ENCODE results near the gene GPR78. TPM values are rescaled to one million over a fixed set of nuclear protein-coding genes. Genes with fewer than 3 reads are reported as not detected.
A peak's percentile ranks its signal among the peaks of the same experiment; 100 is the strongest.

The GPR78 gene
- 13.9 and 15.5 TPM in 2 replicates for polyA plus RNA-seq (2013)

- Histone ChIP-seq H3K23ac (ENCODE audit: low read length) (no peak within 1 kb of the TSS), H2BK5ac (ENCODE audit: low read depth, low read length, poor library complexity) (no peak within 1 kb of the TSS), H3K4ac (ENCODE audit: low read depth, low read length) (no peak within 1 kb of the TSS)
Measured at GRCh38 chr4:8580321-8581093, at the start of gene GPR78. Gene GPR78, plus strand, starts transcription at chr4:8580392. Its CDS starts 591 bp downstream, at chr4:8580983.

GRCh38 chr4:8532245-8532781 lies 47.9 kb upstream of the GPR78 start:
- peak overlapping the region; percentile 100 for H2BK12ac ChIP-seq (ENCODE audit: low read length)
- H3K4me2 ChIP-seq (ENCODE audit: low read length): peak overlapping the region; percentile 16
- H4K8ac ChIP-seq (ENCODE audit: low read depth, low read length): peak overlapping the region; percentile 95
- H2AFZ ChIP-seq (ENCODE audit: insufficient read depth, low read length, poor library complexity): peak overlapping the region; percentile 31
- H3K14ac ChIP-seq (ENCODE audit: low read length): peak overlapping the region; percentile 98
- H4K12ac ChIP-seq (ENCODE audit: low read depth, low read length): no peak overlapping the region
- H3K36me3 ChIP-seq (ENCODE audit: control insufficient read depth in 1 of 2, insufficient read depth in 2 of 2, low read length in 2 of 2): no peaks in the 10 kb centered on the region
- H2BK5ac ChIP-seq (ENCODE audit: low read depth, low read length, poor library complexity): peak overlapping the region; percentile 99
- H3K4ac ChIP-seq (ENCODE audit: low read depth, low read length): peak overlapping the region; percentile 92
- H3K79me2 ChIP-seq (ENCODE audit: control insufficient read depth, insufficient read depth, low read length, poor library complexity): peaks cover 13% of the 10 kb centered on the region
- no peaks in the 10 kb centered on the region for H3K9me3 ChIP-seq (ENCODE audit: insufficient read depth, low read depth, low read length)
- H3K4me1 ChIP-seq (ENCODE audit: control insufficient read depth in 1 of 2, insufficient read depth in 2 of 2, low read length in 2 of 2): peaks cover 40% of the 10 kb centered on the region in 2 experiments
- peak; percentile 88 to 97 for DNase-seq
- H2AK5ac ChIP-seq (ENCODE audit: low read length): peak overlapping the region; percentile 97
- H3K23ac ChIP-seq (ENCODE audit: low read length): no peak overlapping the region
- H3K79me1 ChIP-seq (ENCODE audit: low read length): peaks cover 50% of the 10 kb centered on the region
- WGBS (ENCODE audit: extremely low coverage, insufficient coverage, insufficient read length): no CpG with 5 or more reads among the region's 5 CpGs
- H3K9ac ChIP-seq (ENCODE audit: low read length): no peak overlapping the region
- no peaks in the 10 kb centered on the region for H3K27me3 ChIP-seq (ENCODE audit: insufficient read depth, low read length)
- peak overlapping the region; percentile 100 for H4K91ac ChIP-seq (ENCODE audit: low read depth, low read length)
- peak overlapping the region; percentile 100 for H3K27ac ChIP-seq (ENCODE audit: low read depth, low read length)
- no peak overlapping the region for H3K4me3 ChIP-seq (ENCODE audit: low read depth, low read length)
- peak overlapping the region; percentile 92 for H3K18ac ChIP-seq (ENCODE audit: low read length)
- H2BK120ac ChIP-seq (ENCODE audit: insufficient read depth, low read length, poor library complexity): peak overlapping the region; percentile 100

More at GRCh38 chr4:8580321-8581093, at the start of gene GPR78:
- no peak within 1 kb of the TSS for H3K18ac ChIP-seq (ENCODE audit: low read length)
- H3K4me1 ChIP-seq (ENCODE audit: control insufficient read depth in 1 of 2, insufficient read depth in 2 of 2, low read length in 2 of 2): peaks cover 7 to 23% of the 10 kb centered on the region in 2 experiments
- H3K9ac ChIP-seq (ENCODE audit: low read length): no peak within 1 kb of the TSS
- no peak within 1 kb of the TSS for H4K8ac ChIP-seq (ENCODE audit: low read depth, low read length)
- H3K79me2 ChIP-seq (ENCODE audit: control insufficient read depth, insufficient read depth, low read length, poor library complexity): no peaks in the 10 kb centered on the region
- no CpG with 5 or more reads among the region's 63 CpGs for WGBS (ENCODE audit: extremely low coverage, insufficient coverage, insufficient read length)
- H3K9me3 ChIP-seq (ENCODE audit: insufficient read depth, low read depth, low read length): peaks cover 1% of the 10 kb centered on the region
- peak within 1 kb of the TSS; percentile 17 for H2AK5ac ChIP-seq (ENCODE audit: low read length)
- no peak within 1 kb of the TSS for H4K12ac ChIP-seq (ENCODE audit: low read depth, low read length)
- H3K27ac ChIP-seq (ENCODE audit: low read depth, low read length): peak within 1 kb of the TSS; percentile 17
- H2BK12ac ChIP-seq (ENCODE audit: low read length): peak within 1 kb of the TSS; percentile 2
- H3K4me3 ChIP-seq (ENCODE audit: low read depth, low read length): peak within 1 kb of the TSS; percentile 49
- peak within 1 kb of the TSS; percentile 39 for H4K91ac ChIP-seq (ENCODE audit: low read depth, low read length)
- H2AFZ ChIP-seq (ENCODE audit: insufficient read depth, low read length, poor library complexity): no peak within 1 kb of the TSS
- peaks cover 10% of the 10 kb centered on the region for H3K79me1 ChIP-seq (ENCODE audit: low read length)
- H2BK120ac ChIP-seq (ENCODE audit: insufficient read depth, low read length, poor library complexity): peak within 1 kb of the TSS; percentile 21
- peak within 1 kb of the TSS; percentile 60 for H3K4me2 ChIP-seq (ENCODE audit: low read length)
- peak; percentile 97 for DNase-seq
- no peaks in the 10 kb centered on the region for H3K27me3 ChIP-seq (ENCODE audit: insufficient read depth, low read length)
- H3K36me3 ChIP-seq (ENCODE audit: control insufficient read depth in 1 of 2, insufficient read depth in 2 of 2, low read length in 2 of 2): peaks cover 0 to 3% of the 10 kb centered on the region in 2 experiments
- H3K14ac ChIP-seq (ENCODE audit: low read length): peak within 1 kb of the TSS; percentile 3

- H3K18ac ChIP-seq (ENCODE audit: low read length): peak overlapping the region; percentile 98
- H2BK12ac ChIP-seq (ENCODE audit: low read length): peak overlapping the region; percentile 99
- H4K91ac ChIP-seq (ENCODE audit: low read depth, low read length): peak overlapping the region; percentile 99
- peaks cover 40 to 41% of the 10 kb centered on the region in 2 experiments for H3K4me1 ChIP-seq (ENCODE audit: control insufficient read depth in 1 of 2, insufficient read depth in 2 of 2, low read length in 2 of 2)
- peak overlapping the region; percentile 94 for H3K14ac ChIP-seq (ENCODE audit: low read length)
- H3K4me3 ChIP-seq (ENCODE audit: low read depth, low read length): no peak overlapping the region
- H3K79me2 ChIP-seq (ENCODE audit: control insufficient read depth, insufficient read depth, low read length, poor library complexity): peaks cover 13% of the 10 kb centered on the region
- peak overlapping the region; percentile 91 for H3K4ac ChIP-seq (ENCODE audit: low read depth, low read length)
- no peaks in the 10 kb centered on the region for H3K36me3 ChIP-seq (ENCODE audit: control insufficient read depth in 1 of 2, insufficient read depth in 2 of 2, low read length in 2 of 2)
- peak overlapping the region; percentile 100 for H3K27ac ChIP-seq (ENCODE audit: low read depth, low read length)
- H2AFZ ChIP-seq (ENCODE audit: insufficient read depth, low read length, poor library complexity): peak overlapping the region; percentile 87
- H2BK5ac ChIP-seq (ENCODE audit: low read depth, low read length, poor library complexity): peak overlapping the region; percentile 94
- H3K23ac ChIP-seq (ENCODE audit: low read length): no peak overlapping the region
- peak overlapping the region; percentile 97 for H2AK5ac ChIP-seq (ENCODE audit: low read length)
- H2BK120ac ChIP-seq (ENCODE audit: insufficient read depth, low read length, poor library complexity): peak overlapping the region; percentile 97
- peak overlapping the region; percentile 59 for H4K12ac ChIP-seq (ENCODE audit: low read depth, low read length)
- H4K8ac ChIP-seq (ENCODE audit: low read depth, low read length): peak overlapping the region; percentile 86
- H3K9ac ChIP-seq (ENCODE audit: low read length): no peak overlapping the region
- peak; percentile 58 to 83 for DNase-seq
- peaks cover 58% of the 10 kb centered on the region for H3K79me1 ChIP-seq (ENCODE audit: low read length)
- no peaks in the 10 kb centered on the region for H3K27me3 ChIP-seq (ENCODE audit: insufficient read depth, low read length)
- no peaks in the 10 kb centered on the region for H3K9me3 ChIP-seq (ENCODE audit: insufficient read depth, low read depth, low read length)
- WGBS (ENCODE audit: extremely low coverage, insufficient coverage, insufficient read length): no CpG with 5 or more reads among the region's 2 CpGs
- H3K4me2 ChIP-seq (ENCODE audit: low read length): peak overlapping the region; percentile 43
Measured at GRCh38 chr4:8533274-8533865, 46.8 kb upstream of the GPR78 start.

GRCh38 chr4:8534129-8534528 lies 46.1 kb upstream of the GPR78 start:
- peak overlapping the region; percentile 43 for H3K4me2 ChIP-seq (ENCODE audit: low read length)

More at GRCh38 chr4:8534129-8534528, 46.1 kb upstream of the GPR78 start:
- H4K91ac ChIP-seq (ENCODE audit: low read depth, low read length): peak overlapping the region; percentile 99
- peak overlapping the region; percentile 86 for H4K12ac ChIP-seq (ENCODE audit: low read depth, low read length)
- peaks cover 13% of the 10 kb centered on the region for H3K79me2 ChIP-seq (ENCODE audit: control insufficient read depth, insufficient read depth, low read length, poor library complexity)
- peak overlapping the region; percentile 97 for H2BK120ac ChIP-seq (ENCODE audit: insufficient read depth, low read length, poor library complexity)
- H3K27me3 ChIP-seq (ENCODE audit: insufficient read depth, low read length): no peaks in the 10 kb centered on the region
- H3K36me3 ChIP-seq (ENCODE audit: control insufficient read depth in 1 of 2, insufficient read depth in 2 of 2, low read length in 2 of 2): no peaks in the 10 kb centered on the region
- H3K9me3 ChIP-seq (ENCODE audit: insufficient read depth, low read depth, low read length): no peaks in the 10 kb centered on the region
- peaks cover 63% of the 10 kb centered on the region for H3K79me1 ChIP-seq (ENCODE audit: low read length)
- no CpG with 5 or more reads among the region's 4 CpGs for WGBS (ENCODE audit: extremely low coverage, insufficient coverage, insufficient read length)
- H4K8ac ChIP-seq (ENCODE audit: low read depth, low read length): peak overlapping the region; percentile 86
- peak overlapping the region; percentile 94 for H2BK5ac ChIP-seq (ENCODE audit: low read depth, low read length, poor library complexity)
- peaks cover 46% of the 10 kb centered on the region in 2 experiments for H3K4me1 ChIP-seq (ENCODE audit: control insufficient read depth in 1 of 2, insufficient read depth in 2 of 2, low read length in 2 of 2)
- peak; percentile 94 to 99 for DNase-seq
- H3K4me3 ChIP-seq (ENCODE audit: low read depth, low read length): no peak overlapping the region
- peak overlapping the region; percentile 98 for H3K18ac ChIP-seq (ENCODE audit: low read length)
- H3K4ac ChIP-seq (ENCODE audit: low read depth, low read length): peak overlapping the region; percentile 91
- H3K14ac ChIP-seq (ENCODE audit: low read length): peak overlapping the region; percentile 94
- H2AK5ac ChIP-seq (ENCODE audit: low read length): peak overlapping the region; percentile 97
- H3K23ac ChIP-seq (ENCODE audit: low read length): no peak overlapping the region
- peak overlapping the region; percentile 99 for H2BK12ac ChIP-seq (ENCODE audit: low read length)
- H3K9ac ChIP-seq (ENCODE audit: low read length): peak overlapping the region; percentile 45
- H2AFZ ChIP-seq (ENCODE audit: insufficient read depth, low read length, poor library complexity): peak overlapping the region; percentile 87
- H3K27ac ChIP-seq (ENCODE audit: low read depth, low read length): peak overlapping the region; percentile 100
